ENCODE data around the gene OBSCN. TPM values are rescaled to one million over a fixed set of nuclear protein-coding genes. Genes with fewer than 3 reads are reported as not detected.
"Not testable (repeated sequence)": the region's sequence is repeated elsewhere in the genome, so short reads cannot be mapped to it uniquely, and the experiment has no call there.

Gene OBSCN
- total RNA-seq, 1 donor from 2014 or later = 20.6 TPM

- no peak overlapping the region for H3K4me3 ChIP-seq (ENCODE audit: low read depth, low read length)
- DNase-seq (ENCODE audit: low read depth) = no peak
- no peak for TF ChIP-seq CTCF (conservative IDR thresholded peaks at IDR 0.05; ENCODE audit: low read depth, low read length)
These were observed 17.4 kb downstream of the OBSCN start for GRCh38 chr1:228225165-228225710.

- TF ChIP-seq CTCF (conservative IDR thresholded peaks at IDR 0.05; ENCODE audit: low read depth, low read length) = no peak
- DNase-seq (ENCODE audit: low read depth) = no peak
- H3K4me3 ChIP-seq (ENCODE audit: low read depth, low read length) = no peak overlapping the region
These were observed 17.9 kb downstream of the OBSCN start for GRCh38 chr1:228225740-228226139.

- no peak for DNase-seq (ENCODE audit: low read depth)
- no peak for TF ChIP-seq CTCF (conservative IDR thresholded peaks at IDR 0.05; ENCODE audit: low read depth, low read length)
- H3K4me3 ChIP-seq (ENCODE audit: low read depth, low read length) = no peak overlapping the region
These were observed 18.5 kb downstream of the OBSCN start for GRCh38 chr1:228226141-228226874.

GRCh38 chr1:228226956-228227791 is 19.3 kb downstream of the OBSCN start:
- peak; percentile 50 for TF ChIP-seq CTCF (conservative IDR thresholded peaks at IDR 0.05; ENCODE audit: low read depth, low read length)
- peak; percentile 62 for DNase-seq (ENCODE audit: low read depth)
- H3K4me3 ChIP-seq (ENCODE audit: low read depth, low read length) = no peak overlapping the region

- DNase-seq (ENCODE audit: low read depth) = not testable (repeated sequence)
These were observed 20.3 kb downstream of the OBSCN start for GRCh38 chr1:228228147-228228546.

GRCh38 chr1:228228601-228229074 is 20.8 kb downstream of the OBSCN start:
- peak; percentile 69 for DNase-seq (ENCODE audit: low read depth)
- TF ChIP-seq CTCF (conservative IDR thresholded peaks at IDR 0.05; ENCODE audit: low read depth, low read length) = no peak
- no peak overlapping the region for H3K4me3 ChIP-seq (ENCODE audit: low read depth, low read length)

More at GRCh38 chr1:228228147-228228546, 20.3 kb downstream of the OBSCN start:
- H3K4me3 ChIP-seq (ENCODE audit: low read depth, low read length) = not testable (repeated sequence)

GRCh38 chr1:228231189-228231588 is 23.3 kb downstream of the OBSCN start:
- H3K4me3 ChIP-seq (ENCODE audit: low read depth, low read length) = no peak overlapping the region
- TF ChIP-seq CTCF (conservative IDR thresholded peaks at IDR 0.05; ENCODE audit: low read depth, low read length) = no peak
- DNase-seq (ENCODE audit: low read depth) = no peak

Measured in epithelial cell of proximal tubule (primary cell).